GM18870 (cell line): ENCODE measurements around the gene ULK1.
"Not testable (repeated sequence)": the region's sequence is repeated elsewhere in the genome, so short reads cannot be mapped to it uniquely, and the experiment has no call there.

Experiments
- ATAC-seq: cut with Tn5 transposase; IDR thresholded peaks from one replicate; pipeline ENCODE4 v1.9.1; 2021; ENCODE audit warnings: moderate library complexity; ENCODE audit not compliant: unreplicated experiment

ULK1 gene

DNA sequence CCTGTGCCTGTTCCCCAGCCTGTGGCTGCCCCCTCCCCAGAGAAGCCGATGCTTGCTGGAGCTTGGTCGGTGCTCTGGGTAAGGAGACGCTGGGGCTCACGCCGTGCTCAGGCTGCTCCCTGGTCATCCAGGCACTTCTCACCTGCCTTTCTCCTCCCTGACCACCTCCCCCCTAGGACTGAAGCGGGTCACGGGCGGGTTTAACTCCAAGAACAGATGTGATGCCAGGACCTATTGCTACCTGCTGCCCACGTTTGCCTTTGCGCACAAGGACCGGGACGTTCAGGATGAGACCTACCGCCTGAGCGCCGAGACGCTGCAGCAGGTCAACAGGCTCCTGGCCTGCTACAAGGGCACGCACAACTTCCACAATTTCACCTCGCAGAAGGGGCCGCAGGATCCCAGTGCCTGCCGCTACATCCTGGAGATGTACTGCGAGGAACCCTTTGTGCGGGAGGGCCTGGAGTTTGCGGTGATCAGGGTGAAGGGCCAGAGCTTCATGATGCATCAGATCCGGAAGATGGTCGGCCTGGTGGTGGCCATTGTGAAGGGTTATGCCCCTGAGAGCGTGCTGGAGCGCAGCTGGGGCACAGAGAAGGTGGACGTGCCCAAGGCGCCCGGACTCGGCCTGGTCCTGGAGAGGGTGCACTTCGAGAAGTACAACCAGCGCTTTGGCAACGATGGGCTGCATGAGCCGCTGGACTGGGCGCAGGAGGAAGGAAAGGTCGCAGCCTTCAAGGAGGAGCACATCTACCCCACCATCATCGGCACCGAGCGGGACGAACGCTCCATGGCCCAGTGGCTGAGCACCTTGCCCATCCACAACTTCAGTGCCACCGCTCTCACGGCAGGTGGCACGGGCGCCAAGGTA lies 46.9 kb downstream of the ULK1 start:
- no peak for ATAC-seq

DNA sequence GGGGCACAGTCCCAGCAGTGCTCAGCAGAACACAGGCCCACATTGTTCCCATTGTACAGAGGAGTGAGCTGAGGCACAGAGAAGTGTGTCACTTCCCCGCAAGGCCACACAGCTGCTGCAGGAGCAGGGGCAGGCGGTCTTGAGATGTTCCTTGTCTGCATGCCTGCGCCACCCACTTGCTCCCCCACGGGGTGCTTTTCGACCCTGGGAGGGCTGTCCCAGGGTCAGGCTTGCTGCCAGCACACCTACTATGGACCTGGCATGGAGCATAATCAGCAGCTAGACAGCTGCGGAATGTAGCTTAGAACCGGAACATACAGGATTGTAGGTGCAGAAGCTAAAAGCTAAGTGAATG lies 47.5 kb downstream of the ULK1 start:
- no peak for ATAC-seq

DNA sequence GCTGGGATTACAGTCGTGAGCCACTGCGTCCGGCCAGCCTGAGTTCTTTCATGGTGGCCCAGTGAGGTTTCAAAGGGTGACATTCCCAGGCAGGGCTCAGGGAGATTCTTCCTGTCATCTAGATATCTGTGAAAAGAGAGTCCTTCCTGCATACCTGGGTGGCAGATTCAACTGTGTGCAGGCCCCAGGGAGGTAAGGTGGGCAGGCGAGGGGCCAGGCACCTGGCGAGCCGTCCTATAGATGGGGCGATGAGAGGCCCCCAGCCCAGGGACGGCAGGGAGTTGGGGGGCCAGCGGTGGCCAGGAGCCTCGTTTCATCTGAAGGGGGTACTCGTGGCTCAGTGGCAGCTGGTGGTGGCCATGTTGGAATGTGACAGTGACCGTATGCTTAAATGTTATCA lies 48.2 kb downstream of the ULK1 start:
- ATAC-seq = no peak

DNA sequence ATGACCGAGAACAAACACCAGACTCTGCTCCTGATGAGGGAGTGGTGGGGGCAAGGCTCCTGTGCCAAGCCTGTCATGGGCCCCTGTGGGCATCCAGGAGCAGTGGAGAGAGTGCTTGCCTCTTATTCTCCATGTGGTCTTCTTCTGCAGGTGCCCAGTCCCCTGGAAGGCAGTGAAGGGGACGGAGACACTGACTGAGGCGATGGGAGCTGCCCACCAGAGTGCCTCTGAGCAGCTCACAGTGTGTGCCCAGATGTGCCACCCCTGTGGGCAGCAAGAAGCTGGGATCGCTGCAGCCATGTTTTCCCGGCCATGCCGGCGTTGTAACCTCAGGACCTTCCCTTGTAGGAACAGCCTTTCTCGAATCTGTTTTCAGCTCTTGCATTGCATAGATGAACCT lies 49.0 kb downstream of the ULK1 start:
- ATAC-seq = no peak

DNA sequence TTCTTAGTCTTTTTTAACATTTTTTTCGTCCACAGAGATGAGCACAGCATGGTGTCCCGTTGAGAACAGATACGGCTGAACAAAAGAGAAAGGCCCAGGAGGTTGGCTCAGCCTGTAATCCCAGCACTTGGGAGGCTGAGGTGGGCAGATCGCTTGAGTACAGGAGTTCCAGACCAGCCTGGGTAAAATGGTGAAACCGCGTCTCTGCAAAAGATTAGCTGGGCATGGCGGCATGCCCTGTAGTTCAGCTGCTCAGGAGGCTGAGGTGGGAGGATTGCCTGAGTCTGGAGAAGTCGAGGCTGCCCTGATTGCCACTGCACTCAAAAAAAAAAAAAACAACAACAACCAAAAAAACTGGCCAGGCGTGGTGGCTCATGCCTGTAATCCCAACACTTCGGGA lies 49.5 kb downstream of the ULK1 start:
- ATAC-seq = no peak

DNA sequence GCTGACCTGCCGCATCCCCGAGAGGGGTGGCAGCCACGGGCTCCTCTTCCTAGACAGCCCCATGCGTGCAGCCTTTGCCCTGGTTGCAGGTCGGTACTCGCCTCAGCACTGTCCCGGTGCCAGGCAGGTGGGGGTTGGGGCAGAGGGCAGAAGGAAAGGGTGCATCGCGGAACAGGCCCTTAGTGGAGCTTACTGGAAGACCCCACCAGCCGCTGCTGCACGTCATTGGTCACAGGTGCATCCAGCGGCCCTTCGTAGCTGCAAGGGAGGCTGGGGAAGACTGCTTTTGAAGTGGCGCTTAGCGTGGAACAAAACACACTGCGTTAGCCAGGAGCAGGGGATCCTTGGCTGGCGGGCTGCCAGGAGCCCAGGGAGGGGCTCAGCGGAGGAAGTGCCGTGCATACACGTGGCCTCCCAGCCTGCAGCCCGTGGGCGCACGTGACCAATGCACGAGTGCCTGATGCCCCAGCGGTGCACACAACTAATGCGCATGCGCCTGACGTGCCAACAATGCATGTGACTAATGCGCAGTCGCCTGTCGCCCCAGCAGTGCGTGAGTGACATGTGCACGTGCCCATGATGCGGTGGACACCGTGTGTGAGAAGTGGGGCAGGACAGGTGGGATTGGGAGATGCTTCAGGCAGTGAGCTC lies 50.3 kb downstream of the ULK1 start:
- ATAC-seq = no peak

DNA sequence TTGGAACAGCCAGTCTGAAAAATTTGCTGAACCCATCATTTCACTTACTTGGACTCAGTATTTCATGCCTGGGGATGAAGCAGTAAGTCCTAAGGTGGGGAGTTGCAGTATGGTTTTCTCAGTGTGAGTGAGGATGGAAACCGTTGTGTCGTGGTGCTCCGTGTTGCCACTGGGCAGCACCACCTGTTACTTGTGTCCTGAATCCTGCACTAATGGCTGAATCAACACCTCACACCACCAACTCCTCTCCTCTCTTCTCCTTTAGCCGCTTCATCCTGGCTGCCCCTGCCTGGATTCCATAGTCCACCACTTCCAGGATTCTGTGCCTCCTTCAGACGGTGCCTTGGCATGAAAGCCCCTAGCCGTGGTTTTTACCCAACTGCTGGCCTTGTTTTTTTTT lies 52.3 kb downstream of the ULK1 start:
- ATAC-seq = no peak

DNA sequence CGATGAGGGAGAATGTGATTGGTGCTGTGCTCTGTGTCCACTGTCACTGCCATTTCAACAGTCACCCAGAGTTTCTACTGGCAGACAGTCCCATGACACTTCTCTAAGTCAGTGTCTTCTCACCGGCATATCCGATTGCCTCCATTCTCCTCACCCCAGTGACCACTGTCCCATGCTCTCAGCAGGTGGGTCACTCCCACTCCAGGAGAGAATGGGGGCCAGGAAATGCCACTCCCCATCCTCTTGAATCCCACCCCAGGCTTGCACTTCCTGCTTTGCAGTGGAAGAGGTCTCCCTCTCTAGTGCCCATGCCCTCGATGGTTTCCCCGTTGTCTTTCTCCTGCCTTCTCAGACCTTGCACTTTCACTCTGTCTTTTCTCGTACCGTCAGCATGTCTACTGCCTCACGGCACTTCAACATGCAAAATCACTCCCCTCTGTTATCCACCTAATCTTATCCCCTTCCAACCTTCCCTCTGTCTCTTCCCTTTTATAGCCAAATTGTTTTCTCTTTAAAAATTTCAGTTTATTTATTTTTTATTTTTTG lies 53.1 kb downstream of the ULK1 start:
- ATAC-seq = no peak

DNA sequence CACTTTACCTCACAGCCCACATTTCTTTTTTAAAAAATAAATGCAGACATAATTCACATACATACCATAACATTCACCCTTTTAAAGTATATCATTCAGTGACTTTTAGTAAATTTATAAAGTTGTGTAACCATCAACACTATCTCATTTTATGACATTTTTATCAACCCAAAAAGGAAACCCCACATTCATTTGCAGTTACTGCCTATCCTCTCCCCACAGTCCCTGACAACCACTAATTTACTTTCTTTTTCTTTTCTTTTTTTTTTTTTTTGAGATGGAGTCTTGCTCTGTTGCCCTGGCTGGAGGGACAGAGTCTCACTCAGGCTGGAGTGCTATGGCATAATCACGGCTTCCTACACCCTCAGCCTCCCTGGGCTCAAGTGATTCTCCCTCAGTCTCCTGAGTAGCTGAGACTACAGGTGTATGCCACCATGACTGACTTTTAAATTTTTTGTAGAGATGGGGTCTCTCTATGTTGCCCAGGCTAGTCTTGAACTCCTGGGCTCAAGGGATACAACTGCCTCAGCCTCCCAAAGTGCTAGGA lies 53.8 kb downstream of the ULK1 start:
- ATAC-seq = no peak

DNA sequence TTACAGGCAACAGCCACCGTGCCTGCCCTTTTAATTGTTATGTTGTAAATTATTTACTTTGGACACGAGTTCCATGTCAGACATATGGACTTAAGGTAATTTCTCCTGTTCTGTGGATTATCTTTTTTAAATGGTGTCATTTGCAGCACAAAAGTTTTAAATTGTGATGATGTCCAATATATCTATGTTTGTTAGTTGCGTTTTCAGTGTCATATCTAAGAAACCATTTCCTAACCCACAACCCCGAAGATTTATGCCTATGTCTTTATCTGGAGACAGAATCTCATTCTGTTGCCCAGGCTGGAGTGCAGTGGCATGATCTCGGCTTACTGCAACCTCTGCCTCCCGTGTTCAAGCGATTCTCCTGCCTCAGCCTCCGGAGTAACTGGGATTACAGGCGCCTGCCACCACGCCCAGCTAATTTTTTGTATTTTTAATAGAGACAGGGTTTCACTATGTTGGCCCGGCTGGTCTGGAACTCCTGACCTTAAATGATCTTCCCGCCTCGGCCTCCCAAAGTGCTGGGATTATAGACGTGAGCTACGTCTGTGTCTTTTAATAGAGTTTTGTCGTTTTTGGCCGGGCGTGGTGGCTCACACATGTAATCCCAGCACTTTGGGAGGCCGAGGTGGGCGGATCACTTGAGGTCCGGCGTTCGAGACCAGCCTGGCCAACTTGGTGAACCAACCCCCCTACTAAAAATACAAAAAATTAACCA lies 54.5 kb downstream of the ULK1 start:
- ATAC-seq = not testable (repeated sequence)

DNA sequence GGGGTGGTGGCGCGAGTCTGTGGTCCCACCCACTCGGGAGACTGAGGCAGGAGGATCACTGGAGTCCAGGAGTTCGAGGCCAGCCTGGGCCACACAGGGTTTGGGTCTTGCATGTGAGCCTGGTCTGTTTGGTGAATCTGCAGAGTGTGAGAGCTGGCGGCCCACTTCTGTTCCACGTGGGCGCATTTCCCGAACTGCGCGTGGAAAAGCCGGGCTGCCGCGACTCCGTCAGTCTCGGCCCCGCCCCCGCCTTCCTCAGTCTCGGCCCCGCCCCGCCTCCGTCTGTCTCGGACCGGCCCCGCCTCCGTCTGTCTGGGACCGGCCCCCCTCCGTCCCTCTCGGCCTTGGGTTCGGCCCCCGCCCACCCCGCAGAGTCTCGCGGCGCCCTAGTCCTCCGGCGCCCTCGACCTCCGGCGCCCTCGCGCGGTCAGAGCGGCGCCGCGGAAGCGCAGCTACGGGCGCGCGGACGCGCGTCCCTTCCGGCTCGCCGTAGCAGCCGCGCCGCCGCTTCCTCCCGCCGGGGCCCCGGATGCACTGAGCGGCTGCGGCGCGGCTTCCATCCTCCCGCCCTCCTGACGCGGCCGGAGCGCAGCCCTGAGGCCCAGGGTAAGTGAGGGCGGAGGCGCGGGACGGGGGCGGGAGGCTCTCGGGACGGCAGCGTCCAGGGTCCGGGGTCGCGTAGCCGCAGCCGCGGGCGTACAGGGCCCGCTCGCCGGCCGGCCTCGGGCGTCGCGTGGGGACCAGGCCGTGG lies 55.2 kb downstream of the ULK1 start, which contains the start of gene EP400:
TSS of gene EP400 (plus strand) at position 512 of the 751 bp plus-strand sequence. CDS start 10,678 bp downstream, outside the sequence.
- no peak for ATAC-seq

DNA sequence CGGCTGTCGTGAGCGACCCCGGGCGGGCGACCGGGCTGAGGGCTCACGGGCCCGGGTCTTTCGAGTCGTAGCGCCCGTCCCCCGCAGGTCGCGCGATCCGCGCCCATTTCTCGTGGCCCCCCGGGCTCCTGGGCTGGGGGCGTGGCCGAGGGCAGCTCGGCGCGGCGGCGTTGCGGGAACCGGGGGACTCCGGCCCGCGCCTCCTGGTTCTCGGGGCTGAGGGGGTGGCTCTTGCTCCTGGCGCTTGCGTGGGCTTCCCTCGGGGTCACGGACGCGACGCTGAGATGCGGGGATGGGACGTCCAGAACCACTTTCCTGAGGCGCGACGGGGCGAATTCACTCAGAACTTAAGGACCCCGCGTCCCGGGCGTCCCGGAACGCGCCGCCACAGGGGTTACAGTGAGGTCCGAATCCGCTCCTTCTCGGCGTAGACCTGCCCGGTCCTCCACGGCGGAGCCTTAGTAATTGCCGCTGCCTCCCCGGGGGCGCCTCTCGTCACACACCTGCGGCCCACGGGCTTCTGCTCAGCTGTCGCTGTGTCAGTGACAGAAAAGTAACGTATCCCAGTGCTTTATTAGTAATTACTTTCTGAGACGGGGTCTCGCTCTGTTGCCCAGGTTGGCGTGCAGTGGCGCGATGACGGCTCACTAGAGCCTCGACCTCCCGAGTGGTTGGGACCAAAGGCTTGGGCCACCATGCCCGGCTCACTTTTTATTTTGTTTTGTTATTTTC lies 55.9 kb downstream of the ULK1 start:
- ATAC-seq = no peak

DNA sequence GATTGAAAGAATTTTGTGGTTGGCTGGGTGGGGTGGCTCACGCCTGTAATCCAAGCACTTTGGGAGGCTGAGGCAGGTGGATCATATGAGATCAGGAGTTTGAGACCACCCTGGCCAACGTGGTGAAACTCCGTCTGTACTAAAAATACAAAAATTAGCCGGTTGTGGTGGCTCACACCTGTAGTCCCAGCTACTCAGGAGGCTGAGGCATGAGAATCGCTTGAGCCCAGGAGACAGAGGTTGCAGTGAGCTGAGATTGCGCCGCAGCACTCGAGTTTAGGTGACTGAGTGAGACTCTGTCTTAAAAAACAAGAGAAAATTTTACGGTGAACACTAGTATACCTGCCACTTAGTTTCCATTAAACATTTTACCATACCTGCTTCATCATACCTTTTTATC lies 59.4 kb downstream of the ULK1 start:
- not testable (repeated sequence) for ATAC-seq

DNA sequence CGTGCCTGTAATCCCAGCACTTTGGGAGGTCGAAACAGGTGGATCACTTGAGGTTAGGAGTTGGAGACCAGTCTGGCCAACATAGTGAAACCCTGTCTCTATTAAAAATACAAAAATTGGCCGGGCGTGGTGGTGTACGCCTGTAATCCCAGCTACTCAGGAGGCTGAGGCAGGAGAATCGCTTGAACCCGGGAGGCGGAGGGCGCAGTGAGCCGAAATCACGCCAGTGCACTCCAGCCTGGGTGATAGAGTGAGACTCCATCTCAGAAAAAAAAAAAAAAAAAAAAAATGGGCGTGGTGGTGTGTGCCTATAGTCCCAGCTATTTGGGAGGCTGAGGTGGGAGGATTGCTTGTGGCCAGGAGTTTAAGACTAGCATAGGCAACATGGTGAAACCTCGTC lies 60.0 kb downstream of the ULK1 start:
- not testable (repeated sequence) for ATAC-seq

DNA sequence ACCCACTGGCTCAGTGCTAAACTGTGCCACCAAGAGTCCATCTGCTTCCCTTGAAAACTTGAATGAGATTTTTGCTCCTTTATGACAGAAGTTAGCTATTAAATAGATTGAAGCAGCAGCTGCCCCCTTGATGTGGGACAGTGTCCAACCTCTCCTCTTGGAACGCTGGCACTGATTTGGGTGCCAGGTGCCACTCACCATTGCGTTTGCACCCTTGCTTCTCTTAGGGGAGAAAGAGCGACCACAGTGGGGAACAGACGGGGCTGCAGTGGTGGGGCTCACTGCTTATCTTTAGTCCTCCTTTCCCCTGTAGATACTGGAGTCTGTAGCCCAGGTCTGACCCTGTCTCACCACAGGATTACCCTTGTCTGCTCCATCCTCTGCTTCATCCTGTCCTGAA lies 64.7 kb downstream of the ULK1 start:
- ATAC-seq = no peak

DNA sequence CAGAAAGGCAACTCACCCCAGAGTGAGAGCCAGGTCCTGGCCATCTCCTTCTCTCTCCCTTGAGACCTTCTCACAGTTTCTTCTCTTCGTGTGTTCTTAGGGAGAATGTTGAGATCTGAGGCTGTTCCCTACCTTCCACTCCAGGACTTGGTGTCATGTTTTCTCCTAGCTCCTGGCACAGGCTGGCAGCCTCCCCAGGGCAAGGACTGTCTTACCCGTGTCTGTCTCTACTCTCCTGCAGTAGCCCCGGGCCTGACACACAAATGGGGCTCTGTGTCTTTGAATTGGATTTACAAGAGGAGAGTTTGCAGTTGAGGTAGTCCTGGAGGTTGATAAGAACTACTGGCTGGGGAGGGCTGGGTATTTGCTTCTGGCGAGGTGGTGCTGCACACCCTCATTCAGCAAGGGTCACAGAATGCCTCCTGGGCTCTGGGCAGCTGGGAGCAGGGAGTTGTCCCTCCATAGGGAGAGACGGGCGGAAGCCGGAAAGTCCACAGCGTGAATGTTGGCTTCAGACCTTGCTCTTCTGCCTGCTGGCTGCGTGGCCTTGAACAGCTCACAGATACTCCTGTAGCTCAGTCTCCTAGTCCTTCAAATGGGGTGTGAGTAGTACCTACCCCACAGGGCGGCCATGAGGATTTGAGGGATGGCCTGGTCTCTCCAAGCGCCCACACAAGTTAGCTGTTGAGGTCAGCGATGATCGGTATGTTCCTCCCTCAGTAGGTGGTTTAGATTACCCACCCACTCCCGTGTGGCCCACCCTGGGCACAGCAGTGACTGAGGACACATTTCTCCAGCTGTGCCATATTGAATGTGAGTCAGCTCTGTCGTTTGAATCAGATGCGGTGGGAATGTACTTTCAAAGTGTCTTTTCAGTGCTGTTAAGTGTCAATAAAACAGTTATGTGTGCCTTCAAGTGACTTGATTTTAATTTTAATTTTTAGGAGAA lies 65.5 kb downstream of the ULK1 start:
- ATAC-seq = no peak

DNA sequence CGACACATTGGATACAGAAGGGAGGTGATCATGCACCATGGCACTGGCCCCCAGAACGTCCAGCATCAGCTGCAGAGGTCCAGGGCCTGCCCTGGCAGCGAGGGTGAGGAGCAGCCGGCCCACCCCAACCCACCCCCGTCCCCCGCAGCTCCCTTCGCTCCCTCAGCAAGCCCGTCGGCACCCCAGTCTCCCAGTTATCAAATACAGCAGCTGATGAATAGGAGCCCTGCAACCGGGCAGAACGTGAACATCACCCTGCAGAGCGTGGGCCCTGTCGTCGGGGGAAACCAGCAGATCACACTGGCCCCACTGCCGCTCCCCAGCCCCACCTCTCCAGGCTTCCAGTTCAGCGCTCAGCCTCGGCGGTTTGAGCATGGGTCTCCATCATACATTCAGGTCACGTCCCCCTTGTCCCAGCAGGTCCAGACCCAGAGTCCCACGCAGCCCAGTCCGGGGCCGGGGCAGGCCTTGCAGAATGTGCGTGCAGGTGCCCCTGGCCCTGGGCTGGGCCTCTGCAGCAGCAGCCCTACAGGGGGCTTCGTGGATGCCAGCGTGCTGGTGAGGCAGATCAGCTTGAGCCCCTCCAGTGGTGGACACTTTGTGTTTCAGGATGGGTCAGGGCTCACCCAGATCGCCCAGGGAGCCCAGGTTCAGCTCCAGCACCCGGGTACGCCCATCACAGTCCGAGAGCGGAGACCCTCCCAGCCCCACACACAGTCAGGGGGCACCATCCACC lies 66.3 kb downstream of the ULK1 start:
- ATAC-seq = not testable (repeated sequence)

DNA sequence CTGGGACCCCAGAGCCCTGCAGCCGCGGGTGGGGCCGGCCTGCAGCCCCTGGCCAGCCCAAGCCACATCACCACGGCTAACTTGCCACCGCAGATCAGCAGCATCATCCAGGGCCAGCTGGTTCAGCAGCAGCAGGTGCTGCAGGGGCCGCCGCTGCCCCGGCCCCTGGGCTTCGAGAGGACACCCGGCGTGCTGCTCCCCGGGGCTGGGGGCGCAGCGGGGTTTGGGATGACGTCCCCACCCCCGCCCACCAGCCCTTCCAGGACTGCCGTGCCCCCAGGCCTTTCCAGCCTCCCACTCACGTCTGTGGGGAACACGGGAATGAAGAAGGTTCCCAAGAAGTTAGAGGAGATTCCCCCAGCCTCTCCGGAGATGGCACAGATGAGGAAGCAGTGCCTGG lies 66.9 kb downstream of the ULK1 start:
- not testable (repeated sequence) for ATAC-seq
